Tibial nerve (tissue), 4 donors: ENCODE measurements around the gene SCN8A. TPM values are rescaled to one million over a fixed set of nuclear protein-coding genes. Genes with fewer than 3 reads are reported as not detected.

Source experiments
- DNase-seq, 2 donors: peaks; one replicate each; pipeline ENCODE4 v3.0.0-alpha.2; 2019; ENCODE audit warnings: low spot score in 2 of 2
- H3K27ac ChIP-seq, 4 donors: fragments of 200-600 bp; sonication (generic) in 3 of 4; one replicate each; pipeline ENCODE4 v1.5.1; 2017 to 2019; ENCODE audit warnings: mild to moderate bottlenecking in 1 of 4
- H3K27me3 ChIP-seq, 2 donors: fragments of 200-600 bp; sonication (generic) in 1 of 2; one replicate each; pipeline versions ENCODE4 v1.5.1 to v1.6.0; 2017 to 2019
- H3K36me3 ChIP-seq, 3 donors: fragments of 200-600 bp; sonication (generic); one replicate each; pipeline ENCODE4 v1.5.1; 2018 to 2019
- H3K4me1 ChIP-seq, 4 donors: fragments of 200-600 bp; sonication (generic) in 3 of 4; one replicate each; pipeline ENCODE4 v1.5.1; 2017 to 2019
- H3K4me3 ChIP-seq, 4 donors: fragments of 200-600 bp; sonication (generic) in 3 of 4; one replicate each; pipeline ENCODE4 v1.5.1; 2017 to 2019; ENCODE audit warnings: mild to moderate bottlenecking in 1 of 4, moderate library complexity in 1 of 4
- H3K9me3 ChIP-seq, 4 donors: fragments of 200-600 bp; sonication (generic) in 3 of 4; one replicate each; pipeline ENCODE4 v1.5.1; 2017 to 2019
- CTCF ChIP-seq, 5 experiments: fragments of 200-600 bp in 3 of 5; fragments of 450-650 bp in 2 of 5; sonication (generic) in 3 of 5; IDR thresholded peaks; one replicate each; pipeline ENCODE4 v1.5.1; 2016 to 2019; ENCODE audit warnings: antibody characterized with exemption in 5 of 5, mild to moderate bottlenecking in 3 of 5, moderate library complexity in 2 of 5
- EP300 ChIP-seq, 2 donors: sonication (generic); formaldehyde crosslinking; IDR thresholded peaks; one replicate each; pipeline ENCODE4 v1.6.1; 2017; ENCODE audit warnings: antibody characterized with exemption in 2 of 2, mild to moderate bottlenecking in 1 of 2
- POLR2A ChIP-seq, 2 donors: fragments of 450-650 bp; IDR thresholded peaks; one replicate each; pipeline ENCODE4 v1.6.1; 2017; ENCODE audit warnings: antibody characterized with exemption in 2 of 2, mild to moderate bottlenecking in 2 of 2, moderate library complexity in 2 of 2
- WGBS, 2 donors: methylation state at CpG; one replicate each; pipeline ENCODE4 v1.1.5; 2018; 5-methylcytosine and 5-hydroxymethylcytosine counted together
- total RNA-seq, 4 donors: library from RNA; depleted of rRNA; stranded (reverse); fragments of >200 nt; gene quantifications; one replicate each; pipeline ENCODE4 v1.1.0, GENCODE V29; 2016

SCN8A gene
- total RNA-seq, 4 donors from 2014 or later = 0.21 to 3.3 (median 0.50) TPM

GRCh38 chr12:51819736-51820525, 228.9 kb downstream of the SCN8A start:
- peak overlapping the region in 2 of 4 donors; percentile 29 to 46 for H3K4me3 ChIP-seq
- H3K36me3 ChIP-seq = peaks cover 0 to 6% (median 0%) of the 10 kb centered on the region in 3 donors
- TF ChIP-seq CTCF (IDR thresholded peaks at IDR 0.05) (no peak), EP300 (IDR thresholded peaks at IDR 0.05) (no peak), POLR2A (IDR thresholded peaks at IDR 0.05) (no peak)
- no peak for DNase-seq
- H3K9me3 ChIP-seq = no peaks in the 10 kb centered on the region
- peaks cover 0 to 13% (median 2%) of the 10 kb centered on the region in 4 donors for H3K4me1 ChIP-seq
- peak overlapping the region in 2 of 4 donors; percentile 20 to 53 for H3K27ac ChIP-seq
- 64 to 65% methylated on average over 32 of the region's 32 CpGs for WGBS, 2 donors
- no peaks in the 10 kb centered on the region for H3K27me3 ChIP-seq

GRCh38 chr12:51820526-51821439, 229.8 kb downstream of the SCN8A start:
- Histone ChIP-seq H3K4me1 (peaks cover 0 to 8% (median 1%) of the 10 kb centered on the region in 4 donors), H3K9me3 (no peaks in the 10 kb centered on the region), H3K27me3 (no peaks in the 10 kb centered on the region), H3K36me3 (peaks cover 0 to 6% (median 0%) of the 10 kb centered on the region in 3 donors), H3K27ac (peak overlapping the region in 2 of 4 donors; percentile 20 to 59), H3K4me3 (peak overlapping the region in 3 of 4 donors; percentile 19 to 46 (median 45))
- 71 to 76% methylated on average over 47 to 80 of the region's 113 CpGs for whole genome bisulfite sequencing, 2 donors
- DNase-seq = no peak
- TF ChIP-seq EP300 (IDR thresholded peaks at IDR 0.05) (no peak), POLR2A (IDR thresholded peaks at IDR 0.05) (peak in 1 of 2 donors; percentile 20), CTCF (IDR thresholded peaks at IDR 0.05) (peak in 1 of 5 experiments; percentile 10)

- Histone ChIP-seq H3K27ac (peak overlapping the region in 1 of 4 donors; percentile 59), H3K27me3 (no peaks in the 10 kb centered on the region), H3K36me3 (peaks cover 0 to 6% (median 0%) of the 10 kb centered on the region in 3 donors), H3K4me3 (peak overlapping the region in 3 of 4 donors; percentile 19 to 46 (median 45)), H3K4me1 (peaks cover 0 to 9% (median 1%) of the 10 kb centered on the region in 4 donors), H3K9me3 (no peaks in the 10 kb centered on the region)
- no peak for DNase-seq
- WGBS, 2 donors = 87% methylated on average over 50 to 64 of the region's 101 CpGs
- TF ChIP-seq CTCF (IDR thresholded peaks at IDR 0.05) = no peak
- no peak for TF ChIP-seq EP300 (IDR thresholded peaks at IDR 0.05)
- no peak for TF ChIP-seq POLR2A (IDR thresholded peaks at IDR 0.05)
Measured at GRCh38 chr12:51821440-51822260, 230.6 kb downstream of the SCN8A start.

- Histone ChIP-seq H3K4me3 (no peak overlapping the region), H3K4me1 (peaks cover 0 to 15% (median 1%) of the 10 kb centered on the region in 4 donors), H3K36me3 (peaks cover 0 to 6% (median 0%) of the 10 kb centered on the region in 3 donors), H3K27me3 (no peaks in the 10 kb centered on the region), H3K9me3 (no peaks in the 10 kb centered on the region), H3K27ac (no peak overlapping the region)
- no peak for DNase-seq
- 87 to 91% methylated on average over 16 of the region's 16 CpGs for WGBS, 2 donors
- TF ChIP-seq CTCF (IDR thresholded peaks at IDR 0.05) = no peak
- no peak for TF ChIP-seq POLR2A (IDR thresholded peaks at IDR 0.05)
- no peak for TF ChIP-seq EP300 (IDR thresholded peaks at IDR 0.05)
Measured at GRCh38 chr12:51822261-51822616, 231.2 kb downstream of the SCN8A start.
